Measurements from ENCODE around the gene MYPN. TPM values are rescaled to one million over a fixed set of nuclear protein-coding genes. Genes with fewer than 3 reads are reported as not detected.

MYPN gene
- total and polyA plus RNA-seq, 2 experiments from 2014 or later, result not detected

- TF ChIP-seq, protein P1, sequence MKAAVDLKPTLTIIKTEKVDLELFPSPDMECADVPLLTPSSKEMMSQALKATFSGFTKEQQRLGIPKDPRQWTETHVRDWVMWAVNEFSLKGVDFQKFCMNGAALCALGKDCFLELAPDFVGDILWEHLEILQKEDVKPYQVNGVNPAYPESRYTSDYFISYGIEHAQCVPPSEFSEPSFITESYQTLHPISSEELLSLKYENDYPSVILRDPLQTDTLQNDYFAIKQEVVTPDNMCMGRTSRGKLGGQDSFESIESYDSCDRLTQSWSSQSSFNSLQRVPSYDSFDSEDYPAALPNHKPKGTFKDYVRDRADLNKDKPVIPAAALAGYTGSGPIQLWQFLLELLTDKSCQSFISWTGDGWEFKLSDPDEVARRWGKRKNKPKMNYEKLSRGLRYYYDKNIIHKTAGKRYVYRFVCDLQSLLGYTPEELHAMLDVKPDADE (IDR thresholded peaks at IDR 0.05), result no peak
- TF ChIP-seq EZH2phosphoT487 (IDR thresholded peaks at IDR 0.05; ENCODE audit: unreplicated experiment) (no peak), STAT1 (IDR thresholded peaks at IDR 0.05; ENCODE audit: unreplicated experiment) (no peak), EZH2 (IDR thresholded peaks at IDR 0.05; ENCODE audit: low read depth, unreplicated experiment) (no peak), ZNF462 (CRISPR knock-in tag; IDR thresholded peaks at IDR 0.05) (no peak), ZNF114 (CRISPR knock-in tag; IDR thresholded peaks at IDR 0.05) (no peak), NANOG (IDR thresholded peaks at IDR 0.05; ENCODE audit: borderline replicate concordance) (no peak), CREB1 (CRISPR knock-in tag; IDR thresholded peaks at IDR 0.05; ENCODE audit: low read depth) (no peak)
Observed at GRCh38 chr10:68155615-68156210, 46.4 kb downstream of the MYPN start (continued).
